Activated naive CD8-positive, alpha-beta T cell treated with anti-CD3 and anti-CD28 coated beads, Interleukin-2, amount 10 ng/mL, durations not matched to agents 7 days and 5 days (primary cell): Measurements from ENCODE around the gene MYL10. TPM values are rescaled to one million over a fixed set of nuclear protein-coding genes. Genes with fewer than 3 reads are reported as not detected.

Experiments
- ATAC-seq: fragments of 150-1000 bp; cut with Tn5 transposase; one replicate; pipeline ENCODE4 v1.10.0; 2021; ENCODE audit warnings: low read depth, moderate library complexity
- POLR2A ChIA-PET: fragments of 350-600 bp; sonication (Branson Sonifier 250); formaldehyde crosslinking; loops from one replicate; lab custom pipeline; 2021; ENCODE audit warnings: antibody characterized with exemption; lab: Charles Lee
- DNase-seq: peaks from one replicate; pipeline ENCODE4 v3.0.0; 2021
- H3K27ac Mint-ChIP-seq: one replicate; pipeline ENCODE4 v1.8.0; 2022; ENCODE audit warnings: mild to moderate bottlenecking, mixed read lengths
- H3K27me3 Mint-ChIP-seq: one replicate; pipeline ENCODE4 v1.8.0; 2022; ENCODE audit warnings: mild to moderate bottlenecking, moderate library complexity, mixed read lengths
- H3K36me3 Mint-ChIP-seq: one replicate; pipeline ENCODE4 v1.8.0; 2021; ENCODE audit warnings: mild to moderate bottlenecking, mixed read lengths
- H3K4me1 Mint-ChIP-seq: one replicate; pipeline ENCODE4 v1.8.0; 2021; ENCODE audit warnings: mixed read lengths
- H3K4me3 Mint-ChIP-seq: one replicate; pipeline ENCODE4 v1.8.0; 2022; ENCODE audit warnings: mild to moderate bottlenecking, moderate library complexity, mixed read lengths
- H3K9me3 Mint-ChIP-seq: one replicate; pipeline ENCODE4 v1.8.0; 2021; ENCODE audit warnings: mixed read lengths
- total RNA-seq, 2 experiments: library from RNA; stranded (reverse); gene quantifications; one replicate each; pipeline ENCODE4 v1.2.3, GENCODE V29; 2021

MYL10 gene
- total RNA-seq, 2 experiments from 2014 or later, result not detected

DNA sequence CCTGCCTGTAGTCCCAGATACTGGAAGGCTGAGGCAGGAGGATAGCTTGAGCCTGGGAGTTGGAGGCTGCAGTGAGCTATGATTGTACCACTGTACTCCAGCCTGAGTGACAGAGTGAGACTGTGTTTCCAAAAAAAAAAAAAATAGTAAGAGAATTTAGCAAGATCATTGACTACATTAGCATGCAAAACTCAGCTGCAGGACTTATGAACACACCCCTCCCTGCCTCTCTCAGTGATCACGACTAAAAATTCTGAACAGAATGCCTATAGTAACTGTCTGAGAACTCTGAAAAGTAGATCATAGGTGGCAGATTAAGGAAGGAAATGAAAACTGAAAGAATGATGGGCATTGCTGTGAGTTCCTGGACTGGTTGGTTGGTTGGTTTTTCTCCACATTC lies 50.5 kb downstream of the MYL10 start:
- Mint-ChIP-seq H3K27me3 (peaks cover 10% of the 10 kb centered on the region), H3K27ac (no peak overlapping the region), H3K9me3 (peaks cover 8% of the 10 kb centered on the region), H3K36me3 (no peaks in the 10 kb centered on the region), H3K4me1 (peaks cover 2% of the 10 kb centered on the region), H3K4me3 (no peak overlapping the region)
- ATAC-seq (no peak), DNase-seq (no peak)
- POLR2A ChIA-PET, result no interaction called here

DNA sequence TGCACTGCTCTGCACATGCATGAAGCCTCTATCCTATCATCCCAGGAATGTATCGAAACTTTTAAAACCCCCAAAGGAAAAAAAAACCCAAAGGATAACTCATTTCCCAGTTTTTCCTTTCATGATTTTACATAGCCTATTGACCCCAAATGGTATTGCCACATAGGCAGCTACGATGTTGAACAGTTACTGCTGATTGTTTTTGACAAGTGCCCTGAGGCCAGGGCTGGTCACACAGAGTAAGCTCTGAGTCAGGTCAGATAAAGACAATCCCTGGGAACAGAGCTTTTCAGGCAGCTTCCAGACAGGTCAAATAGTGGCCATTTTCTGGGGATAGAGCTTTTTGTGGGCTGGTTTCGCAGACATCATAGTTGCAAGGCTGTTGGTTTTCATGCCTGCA lies 52.1 kb downstream of the MYL10 start:
- peaks cover 10% of the 10 kb centered on the region for H3K9me3 Mint-ChIP-seq
- no peak overlapping the region for H3K27ac Mint-ChIP-seq
- peaks cover 2% of the 10 kb centered on the region for H3K4me1 Mint-ChIP-seq
- H3K36me3 Mint-ChIP-seq, result no peaks in the 10 kb centered on the region
- DNase-seq (no peak), ATAC-seq (no peak)
- peaks cover 12% of the 10 kb centered on the region for H3K27me3 Mint-ChIP-seq
- H3K4me3 Mint-ChIP-seq, result no peak overlapping the region
- POLR2A ChIA-PET, result no interaction called here

DNA sequence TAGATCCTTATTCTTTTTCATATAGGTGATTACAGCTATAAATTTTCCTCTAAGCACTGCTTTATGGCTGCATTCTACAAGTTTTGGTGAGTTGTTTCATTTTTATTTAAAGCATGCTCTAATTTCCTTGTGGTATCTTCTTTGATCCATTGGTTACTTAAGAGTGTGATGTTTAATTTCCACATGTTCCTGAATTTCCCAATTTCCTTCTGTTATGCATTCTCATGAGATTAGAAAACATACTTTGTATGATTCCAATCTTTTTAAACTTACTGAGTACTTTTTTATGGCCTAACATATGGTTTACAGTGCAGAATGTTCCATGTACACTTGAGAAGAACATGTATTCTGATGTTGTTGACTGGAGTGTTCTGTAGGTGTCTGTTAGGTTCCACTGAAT lies 53.4 kb downstream of the MYL10 start:
- Mint-ChIP-seq H3K27me3 (peaks cover 21% of the 10 kb centered on the region), H3K36me3 (no peaks in the 10 kb centered on the region), H3K4me1 (peaks cover 2% of the 10 kb centered on the region), H3K4me3 (no peak overlapping the region), H3K9me3 (peaks cover 10% of the 10 kb centered on the region), H3K27ac (no peak overlapping the region)
- POLR2A ChIA-PET, result no interaction called here
- DNase-seq, result no peak
- no peak for ATAC-seq

DNA sequence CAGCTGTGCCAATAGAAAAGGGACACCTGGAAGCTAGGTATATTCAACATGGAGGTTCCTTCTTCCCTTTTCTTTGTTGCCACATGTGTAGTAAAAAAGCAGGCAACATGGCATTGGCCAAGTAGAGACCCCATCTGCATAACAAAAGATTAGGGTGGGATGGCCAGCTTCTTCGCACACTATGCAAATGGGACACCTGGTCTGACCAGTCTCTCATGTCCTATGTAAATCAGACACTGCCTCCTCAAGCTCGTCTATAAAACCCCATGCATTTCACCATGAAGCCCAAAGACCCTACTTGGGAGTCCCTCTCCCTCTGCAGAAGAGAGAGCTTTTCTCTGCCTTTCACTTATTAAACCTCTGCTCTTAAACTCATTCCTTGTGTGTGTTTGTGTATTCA lies 53.9 kb downstream of the MYL10 start:
- Mint-ChIP-seq H3K4me3 (no peak overlapping the region), H3K27me3 (peaks cover 21% of the 10 kb centered on the region), H3K4me1 (peaks cover 2% of the 10 kb centered on the region), H3K27ac (no peak overlapping the region), H3K9me3 (peaks cover 10% of the 10 kb centered on the region), H3K36me3 (no peaks in the 10 kb centered on the region)
- ATAC-seq (no peak), DNase-seq (no peak)
- POLR2A ChIA-PET, result no interaction called here

DNA sequence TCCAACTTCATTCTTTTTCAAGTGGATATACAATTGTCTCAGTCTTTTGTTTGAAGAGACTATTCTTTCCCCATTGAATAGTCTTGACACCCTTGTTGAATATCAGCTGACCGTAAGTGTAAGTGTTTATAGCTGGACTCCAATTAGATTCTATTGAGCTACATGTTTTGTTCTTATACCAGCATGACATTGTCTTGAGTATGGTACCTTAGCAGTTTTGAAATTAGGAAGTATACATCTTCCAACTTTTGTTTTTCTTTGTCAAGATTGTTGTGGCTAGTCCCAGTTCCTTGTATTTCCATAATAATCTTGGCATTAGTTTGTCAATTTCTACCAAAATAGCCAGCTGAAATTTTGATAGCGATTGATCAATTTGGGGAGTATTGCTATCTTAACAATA lies 56.9 kb downstream of the MYL10 start:
- Mint-ChIP-seq H3K4me3 (no peak overlapping the region), H3K27ac (no peak overlapping the region), H3K36me3 (no peaks in the 10 kb centered on the region), H3K4me1 (no peaks in the 10 kb centered on the region), H3K27me3 (peaks cover 29% of the 10 kb centered on the region), H3K9me3 (peaks cover 8% of the 10 kb centered on the region)
- ATAC-seq (no peak), DNase-seq (no peak)
- POLR2A ChIA-PET, result no interaction called here

DNA sequence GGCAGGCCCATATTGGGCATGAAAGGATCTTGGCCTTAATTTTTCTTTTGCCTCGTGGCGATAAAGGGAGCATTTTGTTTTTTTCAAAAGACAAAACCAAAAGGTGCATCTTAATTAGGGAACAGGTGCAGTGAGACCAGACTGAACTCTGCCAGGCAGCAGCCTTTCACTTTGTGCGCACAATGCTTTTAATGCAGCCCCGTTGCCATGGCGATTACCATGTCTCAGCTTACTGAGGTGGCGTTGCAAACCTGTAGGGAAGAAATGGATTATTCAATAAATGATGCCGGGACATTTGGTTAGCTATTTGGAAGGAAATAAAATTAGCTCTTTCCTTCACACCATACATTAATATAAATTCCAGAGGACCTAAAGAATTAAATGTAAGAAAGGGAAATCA lies 61.9 kb downstream of the MYL10 start:
- Mint-ChIP-seq H3K4me3 (no peak overlapping the region), H3K27me3 (peaks cover 17% of the 10 kb centered on the region), H3K9me3 (no peaks in the 10 kb centered on the region), H3K4me1 (peaks cover 10% of the 10 kb centered on the region), H3K27ac (no peak overlapping the region), H3K36me3 (no peaks in the 10 kb centered on the region)
- DNase-seq (no peak), ATAC-seq (no peak)
- POLR2A ChIA-PET, result no interaction called here

DNA sequence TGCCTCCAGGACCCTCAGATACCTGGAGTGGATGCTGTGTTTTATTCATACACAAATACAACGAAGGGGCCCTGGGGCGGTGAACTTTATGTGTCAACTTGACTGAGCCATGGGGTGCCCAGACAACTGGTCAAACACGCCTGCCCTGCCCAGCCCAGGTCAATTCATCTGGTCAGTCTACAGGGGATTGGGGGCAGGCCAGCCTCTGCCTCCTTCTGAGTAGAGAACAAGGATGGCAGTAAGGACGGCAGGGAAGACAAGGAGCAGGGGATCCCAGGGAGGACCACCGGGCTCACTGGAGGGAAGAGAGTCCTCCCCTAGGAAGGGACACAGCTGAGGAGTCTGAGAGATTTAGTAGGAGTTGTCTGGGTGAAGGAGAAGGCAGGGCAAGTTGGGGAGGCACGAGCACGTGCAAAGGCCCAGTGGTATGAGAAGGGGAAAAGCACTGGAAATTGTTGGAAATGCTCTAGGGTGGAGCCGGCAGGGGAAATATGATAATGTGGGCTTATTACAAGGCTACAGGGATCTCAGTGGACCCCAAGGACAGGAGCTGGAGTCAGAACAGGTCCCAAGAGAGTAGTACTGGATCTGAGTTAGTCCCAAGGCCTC lies 63.4 kb downstream of the MYL10 start:
- H3K4me3 Mint-ChIP-seq, result no peak overlapping the region
- DNase-seq (no peak), ATAC-seq (no peak)
- no peaks in the 10 kb centered on the region for H3K9me3 Mint-ChIP-seq
- no peaks in the 10 kb centered on the region for H3K36me3 Mint-ChIP-seq
- POLR2A ChIA-PET, result no interaction called here
- H3K27ac Mint-ChIP-seq, result no peak overlapping the region
- peaks cover 10% of the 10 kb centered on the region for H3K4me1 Mint-ChIP-seq
- peaks cover 8% of the 10 kb centered on the region for H3K27me3 Mint-ChIP-seq

DNA sequence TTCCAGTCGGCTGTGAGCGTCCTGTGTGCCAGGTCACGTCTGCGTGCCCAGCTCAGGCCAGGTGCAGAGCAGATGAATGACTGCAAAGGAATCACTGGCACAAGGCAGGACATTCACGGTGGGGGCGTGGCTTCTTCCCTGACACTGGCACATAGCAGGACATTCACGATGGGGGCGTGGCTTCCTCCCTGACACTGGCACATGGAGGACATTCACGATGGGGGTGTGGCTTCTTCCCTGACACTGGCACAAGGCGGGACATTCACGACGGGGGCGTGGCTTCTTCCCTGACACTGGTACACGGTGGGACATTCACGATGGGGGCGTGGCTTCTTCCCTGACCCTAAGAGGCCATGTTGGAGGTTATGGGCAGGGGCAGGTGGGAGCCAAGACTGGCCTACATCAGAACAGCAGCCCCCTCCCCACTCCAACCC lies 64.3 kb downstream of the MYL10 start:
- Mint-ChIP-seq H3K27me3 (peaks cover 7% of the 10 kb centered on the region), H3K36me3 (no peaks in the 10 kb centered on the region), H3K27ac (no peak overlapping the region), H3K4me3 (no peak overlapping the region), H3K9me3 (no peaks in the 10 kb centered on the region), H3K4me1 (peaks cover 10% of the 10 kb centered on the region)
- DNase-seq (no peak), ATAC-seq (no peak)
- POLR2A ChIA-PET, result no interaction called here

DNA sequence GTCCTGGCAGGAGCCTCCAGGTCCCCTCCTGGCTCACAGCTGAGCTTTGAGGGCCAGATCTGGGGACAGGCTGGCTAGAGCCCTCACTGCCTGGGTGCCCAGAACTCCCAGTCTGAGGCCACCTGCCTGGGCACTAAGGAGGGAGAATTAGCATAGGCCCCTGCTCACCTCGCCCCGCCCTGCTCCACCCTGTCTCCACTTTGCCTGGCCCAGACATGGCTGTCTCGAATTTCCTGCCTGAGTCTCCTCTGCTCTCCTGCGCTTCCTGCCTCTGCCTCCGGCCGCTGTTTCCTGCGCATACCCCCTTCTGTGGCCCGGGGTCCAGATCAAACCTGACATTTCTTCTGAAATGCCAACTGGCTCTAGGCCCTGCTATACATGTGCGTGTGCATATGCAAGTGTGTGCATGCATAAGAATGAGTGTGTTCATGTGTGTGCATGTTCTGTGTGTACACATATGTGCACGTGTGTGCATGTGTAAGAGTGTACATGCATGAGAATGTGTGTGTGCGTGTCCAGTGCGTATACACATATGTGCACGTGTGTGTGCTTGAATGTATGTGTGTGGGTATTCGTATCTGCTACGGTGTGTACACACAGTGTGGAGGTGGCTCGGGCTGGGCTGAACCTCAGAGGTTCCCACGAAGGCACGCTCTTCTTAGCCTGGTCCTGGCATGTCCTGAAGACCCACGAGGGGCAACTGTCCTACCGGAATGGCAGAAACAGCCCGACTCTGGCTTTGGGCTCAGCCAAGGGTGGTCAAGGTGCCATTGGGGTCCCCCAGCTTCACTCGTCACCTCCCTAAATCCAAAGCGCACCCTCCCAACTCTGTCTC lies 64.9 kb downstream of the MYL10 start:
- Mint-ChIP-seq H3K36me3 (no peaks in the 10 kb centered on the region), H3K4me3 (peak overlapping the region; percentile 51), H3K9me3 (no peaks in the 10 kb centered on the region), H3K27ac (no peak overlapping the region), H3K27me3 (peaks cover 5% of the 10 kb centered on the region), H3K4me1 (peaks cover 10% of the 10 kb centered on the region)
- DNase-seq, result no peak
- peak; percentile 43 for ATAC-seq
- POLR2A ChIA-PET, result no interaction called here

Other genes with a start within 250 kb of the MYL10 start
- gene CUX1, start 188.3 kb upstream of the MYL10 start, total RNA-seq, result 10 to 100 TPM; 35.7 to 37.6 TPM